Measurements from ENCODE around the gene DAZAP1.
"Not testable (repeated sequence)": the region's sequence is repeated elsewhere in the genome, so short reads cannot be mapped to it uniquely, and the experiment has no call there.

Gene DAZAP1

GRCh38 chr19:1474765-1475351 is 67.5 kb downstream of the DAZAP1 start:
- TF ChIP-seq, protein P1, sequence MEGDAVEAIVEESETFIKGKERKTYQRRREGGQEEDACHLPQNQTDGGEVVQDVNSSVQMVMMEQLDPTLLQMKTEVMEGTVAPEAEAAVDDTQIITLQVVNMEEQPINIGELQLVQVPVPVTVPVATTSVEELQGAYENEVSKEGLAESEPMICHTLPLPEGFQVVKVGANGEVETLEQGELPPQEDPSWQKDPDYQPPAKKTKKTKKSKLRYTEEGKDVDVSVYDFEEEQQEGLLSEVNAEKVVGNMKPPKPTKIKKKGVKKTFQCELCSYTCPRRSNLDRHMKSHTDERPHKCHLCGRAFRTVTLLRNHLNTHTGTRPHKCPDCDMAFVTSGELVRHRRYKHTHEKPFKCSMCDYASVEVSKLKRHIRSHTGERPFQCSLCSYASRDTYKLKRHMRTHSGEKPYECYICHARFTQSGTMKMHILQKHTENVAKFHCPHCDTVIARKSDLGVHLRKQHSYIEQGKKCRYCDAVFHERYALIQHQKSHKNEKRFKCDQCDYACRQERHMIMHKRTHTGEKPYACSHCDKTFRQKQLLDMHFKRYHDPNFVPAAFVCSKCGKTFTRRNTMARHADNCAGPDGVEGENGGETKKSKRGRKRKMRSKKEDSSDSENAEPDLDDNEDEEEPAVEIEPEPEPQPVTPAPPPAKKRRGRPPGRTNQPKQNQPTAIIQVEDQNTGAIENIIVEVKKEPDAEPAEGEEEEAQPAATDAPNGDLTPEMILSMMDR (IDR thresholded peaks at IDR 0.05; ENCODE audit: extremely low read depth, missing control alignments): no peak

DNA sequence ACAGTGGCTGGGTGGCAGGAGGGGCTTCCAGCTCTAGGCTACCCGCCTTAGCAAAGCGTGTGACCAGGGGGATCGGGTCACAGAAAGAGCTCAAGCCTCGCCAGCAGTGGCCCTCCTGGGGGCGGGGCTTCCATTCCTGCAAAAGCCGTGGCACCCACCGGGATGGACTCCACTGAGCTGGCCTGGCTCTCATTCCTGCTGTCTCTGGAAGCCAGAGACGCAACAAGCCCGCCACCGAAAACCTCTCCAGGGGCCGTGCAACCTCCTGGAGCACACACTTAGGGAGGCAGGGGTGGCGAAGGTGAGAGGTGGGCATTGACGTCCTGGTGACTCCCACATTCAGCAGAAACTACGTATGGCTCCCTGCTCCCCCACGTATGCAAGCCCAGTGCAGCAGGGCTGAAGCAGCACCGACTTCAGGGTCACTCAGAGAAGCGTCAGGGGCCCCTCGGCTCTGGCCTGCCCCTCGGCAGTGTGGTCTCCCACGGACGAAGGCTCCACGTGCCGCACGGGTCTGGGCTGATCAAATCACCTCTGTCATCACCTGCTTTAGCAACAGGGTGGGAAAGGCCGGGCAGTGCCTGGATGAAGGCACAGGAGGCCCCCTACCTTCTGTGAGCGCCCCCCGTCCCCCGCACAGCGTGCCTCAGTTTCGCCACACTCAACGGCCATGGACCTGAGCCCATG is 68.5 kb downstream of the DAZAP1 start:
- TF ChIP-seq, protein P1 (IDR thresholded peaks at IDR 0.05; ENCODE audit: extremely low read depth, missing control alignments): no peak
- no peak for DNase-seq (ENCODE audit: low spot score)

More at GRCh38 chr19:1474765-1475351, 67.5 kb downstream of the DAZAP1 start:
- no peak for DNase-seq (ENCODE audit: low spot score)

GRCh38 chr19:1477056-1477455 is 69.7 kb downstream of the DAZAP1 start:
- not testable (repeated sequence) for DNase-seq (ENCODE audit: low spot score)

- TF ChIP-seq, protein P1 (IDR thresholded peaks at IDR 0.05; ENCODE audit: extremely low read depth, missing control alignments): no peak
- DNase-seq (ENCODE audit: low spot score): peak; percentile 99
These were observed 71.7 kb downstream of the DAZAP1 start, which contains the start of gene C19orf25 for GRCh38 chr19:1478934-1479707. Gene C19orf25, minus strand, starts transcription at chr19:1479215. Its CDS starts 312 bp downstream, at chr19:1478903.

- TF ChIP-seq, protein P1 (IDR thresholded peaks at IDR 0.05; ENCODE audit: extremely low read depth, missing control alignments): no peak
- DNase-seq (ENCODE audit: low spot score): no peak
These were observed 74.0 kb downstream of the DAZAP1 start for GRCh38 chr19:1481224-1481892.

DNA sequence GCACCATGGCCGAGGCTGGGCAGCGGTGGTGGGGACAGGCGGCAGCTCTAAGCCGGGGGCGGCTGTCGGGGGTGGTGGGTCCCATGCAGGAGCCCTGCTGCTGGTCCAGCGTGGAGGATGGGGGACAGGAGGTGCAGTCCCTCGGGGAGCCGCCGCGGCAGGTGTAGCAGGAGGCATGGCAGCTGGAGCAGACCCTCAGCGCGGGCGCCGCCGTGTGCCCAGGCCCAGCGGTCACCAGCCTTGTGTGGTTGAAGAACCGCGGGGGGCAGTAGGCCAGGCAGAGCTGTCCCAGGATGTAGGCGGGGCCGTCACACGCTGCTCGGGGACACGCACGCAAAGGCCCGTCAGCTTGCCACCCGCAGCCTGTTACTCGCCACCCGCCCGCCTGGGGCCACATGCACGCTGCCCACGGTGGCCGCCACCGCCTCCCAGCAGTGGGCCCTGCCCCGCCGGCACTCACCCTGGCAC is 74.5 kb downstream of the DAZAP1 start:
- TF ChIP-seq, protein P1 (IDR thresholded peaks at IDR 0.05; ENCODE audit: extremely low read depth, missing control alignments): no peak
- DNase-seq (ENCODE audit: low spot score): no peak

- DNase-seq (ENCODE audit: low spot score): no peak
- TF ChIP-seq, protein P1 (IDR thresholded peaks at IDR 0.05; ENCODE audit: extremely low read depth, missing control alignments): no peak
These were observed 75.2 kb downstream of the DAZAP1 start for GRCh38 chr19:1482361-1483130.

All from GM20000 (cell line).